ENCODE measurements around the gene PRPF19. TPM values are rescaled to one million over a fixed set of nuclear protein-coding genes. Genes with fewer than 3 reads are reported as not detected.

Gene PRPF19
- total and polyA plus RNA-seq, 10 of the 15 experiments (the other 5 are each of a cell fraction or from before 2014, with no cell fraction given) = 8.7 to 170 (median 61.3) TPM

GRCh38 chr11:60913793-60914632 is 7.6 kb upstream of the PRPF19 start, which contains the start of gene TMEM109 (continued):
- TF ChIP-seq, protein P1, sequence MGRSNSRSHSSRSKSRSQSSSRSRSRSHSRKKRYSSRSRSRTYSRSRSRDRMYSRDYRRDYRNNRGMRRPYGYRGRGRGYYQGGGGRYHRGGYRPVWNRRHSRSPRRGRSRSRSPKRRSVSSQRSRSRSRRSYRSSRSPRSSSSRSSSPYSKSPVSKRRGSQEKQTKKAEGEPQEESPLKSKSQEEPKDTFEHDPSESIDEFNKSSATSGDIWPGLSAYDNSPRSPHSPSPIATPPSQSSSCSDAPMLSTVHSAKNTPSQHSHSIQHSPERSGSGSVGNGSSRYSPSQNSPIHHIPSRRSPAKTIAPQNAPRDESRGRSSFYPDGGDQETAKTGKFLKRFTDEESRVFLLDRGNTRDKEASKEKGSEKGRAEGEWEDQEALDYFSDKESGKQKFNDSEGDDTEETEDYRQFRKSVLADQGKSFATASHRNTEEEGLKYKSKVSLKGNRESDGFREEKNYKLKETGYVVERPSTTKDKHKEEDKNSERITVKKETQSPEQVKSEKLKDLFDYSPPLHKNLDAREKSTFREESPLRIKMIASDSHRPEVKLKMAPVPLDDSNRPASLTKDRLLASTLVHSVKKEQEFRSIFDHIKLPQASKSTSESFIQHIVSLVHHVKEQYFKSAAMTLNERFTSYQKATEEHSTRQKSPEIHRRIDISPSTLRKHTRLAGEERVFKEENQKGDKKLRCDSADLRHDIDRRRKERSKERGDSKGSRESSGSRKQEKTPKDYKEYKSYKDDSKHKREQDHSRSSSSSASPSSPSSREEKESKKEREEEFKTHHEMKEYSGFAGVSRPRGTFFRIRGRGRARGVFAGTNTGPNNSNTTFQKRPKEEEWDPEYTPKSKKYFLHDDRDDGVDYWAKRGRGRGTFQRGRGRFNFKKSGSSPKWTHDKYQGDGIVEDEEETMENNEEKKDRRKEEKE (IDR thresholded peaks at IDR 0.05) = no peak
- TF ChIP-seq, protein P2, sequence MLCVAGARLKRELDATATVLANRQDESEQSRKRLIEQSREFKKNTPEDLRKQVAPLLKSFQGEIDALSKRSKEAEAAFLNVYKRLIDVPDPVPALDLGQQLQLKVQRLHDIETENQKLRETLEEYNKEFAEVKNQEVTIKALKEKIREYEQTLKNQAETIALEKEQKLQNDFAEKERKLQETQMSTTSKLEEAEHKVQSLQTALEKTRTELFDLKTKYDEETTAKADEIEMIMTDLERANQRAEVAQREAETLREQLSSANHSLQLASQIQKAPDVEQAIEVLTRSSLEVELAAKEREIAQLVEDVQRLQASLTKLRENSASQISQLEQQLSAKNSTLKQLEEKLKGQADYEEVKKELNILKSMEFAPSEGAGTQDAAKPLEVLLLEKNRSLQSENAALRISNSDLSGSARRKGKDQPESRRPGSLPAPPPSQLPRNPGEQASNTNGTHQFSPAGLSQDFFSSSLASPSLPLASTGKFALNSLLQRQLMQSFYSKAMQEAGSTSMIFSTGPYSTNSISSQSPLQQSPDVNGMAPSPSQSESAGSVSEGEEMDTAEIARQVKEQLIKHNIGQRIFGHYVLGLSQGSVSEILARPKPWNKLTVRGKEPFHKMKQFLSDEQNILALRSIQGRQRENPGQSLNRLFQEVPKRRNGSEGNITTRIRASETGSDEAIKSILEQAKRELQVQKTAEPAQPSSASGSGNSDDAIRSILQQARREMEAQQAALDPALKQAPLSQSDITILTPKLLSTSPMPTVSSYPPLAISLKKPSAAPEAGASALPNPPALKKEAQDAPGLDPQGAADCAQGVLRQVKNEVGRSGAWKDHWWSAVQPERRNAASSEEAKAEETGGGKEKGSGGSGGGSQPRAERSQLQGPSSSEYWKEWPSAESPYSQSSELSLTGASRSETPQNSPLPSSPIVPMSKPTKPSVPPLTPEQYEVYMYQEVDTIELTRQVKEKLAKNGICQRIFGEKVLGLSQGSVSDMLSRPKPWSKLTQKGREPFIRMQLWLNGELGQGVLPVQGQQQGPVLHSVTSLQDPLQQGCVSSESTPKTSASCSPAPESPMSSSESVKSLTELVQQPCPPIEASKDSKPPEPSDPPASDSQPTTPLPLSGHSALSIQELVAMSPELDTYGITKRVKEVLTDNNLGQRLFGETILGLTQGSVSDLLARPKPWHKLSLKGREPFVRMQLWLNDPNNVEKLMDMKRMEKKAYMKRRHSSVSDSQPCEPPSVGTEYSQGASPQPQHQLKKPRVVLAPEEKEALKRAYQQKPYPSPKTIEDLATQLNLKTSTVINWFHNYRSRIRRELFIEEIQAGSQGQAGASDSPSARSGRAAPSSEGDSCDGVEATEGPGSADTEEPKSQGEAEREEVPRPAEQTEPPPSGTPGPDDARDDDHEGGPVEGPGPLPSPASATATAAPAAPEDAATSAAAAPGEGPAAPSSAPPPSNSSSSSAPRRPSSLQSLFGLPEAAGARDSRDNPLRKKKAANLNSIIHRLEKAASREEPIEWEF (IDR thresholded peaks at IDR 0.05; ENCODE audit: insufficient replicate concordance, low read depth, low read length) = no peak
- TF ChIP-seq PAX5 (IDR thresholded peaks at IDR 0.05; ENCODE audit: borderline replicate concordance, low read depth, low read length) (0 out of 2 replicates have a peak, but pooled peaks have one; percentile 6), IRF4 (IDR thresholded peaks at IDR 0.05; ENCODE audit: low read depth, low read length) (no peak), TCF12 (IDR thresholded peaks at IDR 0.05; ENCODE audit: low read depth, low read length) (0 out of 2 replicates have a peak, but pooled peaks have one; percentile 9), YBX1 (IDR thresholded peaks at IDR 0.05) (no peak), IKZF1 (conservative IDR thresholded peaks at IDR 0.05) (peak; percentile 96), E2F8 (IDR thresholded peaks at IDR 0.05; ENCODE audit: low read depth, partially characterized antibody) (no peak)

Measured in GM12878 (cell line).